GM19025 (cell line): ENCODE measurements around the gene BET1.
"Not testable (repeated sequence)": the region's sequence is repeated elsewhere in the genome, so short reads cannot be mapped to it uniquely, and the experiment has no call there.

Experiments
- ATAC-seq: cut with Tn5 transposase; IDR thresholded peaks from one replicate; pipeline ENCODE4 v1.9.1; 2021; ENCODE audit warnings: mild to moderate bottlenecking, low read depth, moderate library complexity; ENCODE audit not compliant: unreplicated experiment

Gene BET1, protein sequence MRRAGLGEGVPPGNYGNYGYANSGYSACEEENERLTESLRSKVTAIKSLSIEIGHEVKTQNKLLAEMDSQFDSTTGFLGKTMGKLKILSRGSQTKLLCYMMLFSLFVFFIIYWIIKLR

DNA sequence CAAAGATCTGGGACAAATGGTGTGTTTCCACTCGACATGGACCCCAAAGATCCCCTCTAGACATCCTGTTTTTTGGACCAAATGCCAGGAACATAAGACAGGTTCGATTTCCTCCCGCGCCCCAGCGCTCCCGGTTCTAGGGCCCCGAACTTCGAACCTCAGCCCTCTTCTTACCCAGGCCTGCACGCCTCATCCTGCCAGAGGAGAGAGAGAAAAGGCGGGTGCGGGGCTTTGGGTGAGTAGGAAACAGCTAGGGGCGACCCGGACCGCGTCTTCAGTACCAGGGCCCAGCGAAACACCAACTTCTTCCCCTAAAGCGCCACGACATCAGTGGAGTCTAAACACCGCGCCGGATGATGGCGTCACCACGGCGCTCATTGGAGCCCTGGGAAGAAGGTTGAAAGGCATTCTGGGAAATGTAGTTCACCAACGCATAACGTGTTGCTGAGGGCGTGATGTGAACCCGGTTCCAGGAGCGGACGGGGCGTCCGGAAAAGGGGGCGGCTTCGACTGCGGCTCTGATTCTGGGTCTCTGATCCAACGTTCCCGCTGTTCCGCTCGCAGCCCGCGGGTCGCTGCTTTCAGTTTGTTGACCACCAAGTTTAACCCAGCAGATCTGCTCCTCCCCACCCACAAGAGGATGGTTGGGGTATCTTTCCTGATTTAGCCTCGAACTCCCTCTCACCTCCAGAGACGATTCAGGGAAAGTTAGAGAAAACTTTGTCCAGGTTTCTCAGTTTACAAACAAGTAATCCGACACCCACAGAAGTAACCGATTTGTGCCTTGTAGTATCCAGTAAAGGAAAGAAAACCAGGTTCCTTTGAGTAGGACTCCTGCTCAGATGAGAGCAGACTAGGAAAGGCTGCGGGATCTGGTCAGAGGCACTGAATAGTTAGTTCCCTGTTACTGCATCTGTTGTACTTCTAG, at the start of gene BET1:
Gene BET1 (minus strand): TSS at position 332 of the 928 bp plus-strand sequence. CDS start 139 bp downstream, at position 193.
- ATAC-seq, result peak; percentile 91

DNA sequence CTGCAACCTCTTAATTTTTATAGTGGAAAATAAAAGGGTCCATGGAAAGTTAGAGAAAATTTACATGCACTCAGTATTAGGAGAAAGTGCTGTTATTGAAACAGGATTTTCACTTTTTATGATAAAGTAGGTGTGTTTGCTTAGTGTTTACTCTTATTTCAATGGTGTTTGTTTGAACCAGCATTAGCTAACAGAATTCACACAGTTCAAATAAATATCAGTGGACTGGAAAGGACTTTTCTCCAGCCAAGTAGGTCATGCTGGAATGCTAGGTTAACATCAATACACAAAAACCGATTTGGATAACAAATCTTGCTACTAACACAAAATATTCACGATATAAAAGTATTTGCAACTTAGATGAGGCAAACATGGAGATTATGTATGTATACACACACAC, 49.4 kb upstream of the BET1 start:
- no peak for ATAC-seq

DNA sequence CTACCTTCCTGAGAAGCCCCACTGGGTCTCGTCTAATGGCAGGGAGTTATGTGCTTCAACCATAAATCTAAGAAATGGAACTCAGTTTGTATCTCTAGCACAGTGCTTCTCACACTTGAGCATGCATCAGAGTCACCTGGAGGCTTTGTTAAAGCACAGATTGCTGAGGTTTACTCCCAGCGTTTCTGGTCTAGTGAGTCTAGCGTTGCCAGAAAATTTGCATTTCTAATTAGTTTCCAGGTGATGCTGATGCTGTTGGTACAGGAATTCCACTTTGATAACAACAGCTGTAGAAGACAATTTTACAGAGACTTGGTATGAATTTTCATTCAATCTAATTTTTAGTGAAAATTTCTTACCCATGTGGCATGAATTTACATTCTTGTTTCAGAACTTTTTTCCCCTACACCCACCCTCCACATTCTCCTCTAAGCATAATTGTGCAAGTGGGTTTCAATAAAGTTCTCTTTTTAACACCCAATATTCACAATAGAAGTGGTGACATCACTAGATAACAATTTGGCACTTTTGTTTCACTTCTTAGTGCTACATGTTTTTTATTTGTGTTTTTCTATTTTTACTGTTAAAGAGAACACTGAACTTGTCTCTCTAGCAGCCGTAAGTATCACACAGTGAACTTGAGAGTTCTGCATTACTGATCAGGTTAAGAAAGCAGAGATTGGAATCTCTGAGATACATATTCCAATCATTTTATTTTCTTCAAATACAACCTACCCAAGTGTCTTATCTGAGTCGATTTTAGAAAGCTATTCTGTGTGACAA, 48.4 kb upstream of the BET1 start:
- peak; percentile 38 for ATAC-seq

DNA sequence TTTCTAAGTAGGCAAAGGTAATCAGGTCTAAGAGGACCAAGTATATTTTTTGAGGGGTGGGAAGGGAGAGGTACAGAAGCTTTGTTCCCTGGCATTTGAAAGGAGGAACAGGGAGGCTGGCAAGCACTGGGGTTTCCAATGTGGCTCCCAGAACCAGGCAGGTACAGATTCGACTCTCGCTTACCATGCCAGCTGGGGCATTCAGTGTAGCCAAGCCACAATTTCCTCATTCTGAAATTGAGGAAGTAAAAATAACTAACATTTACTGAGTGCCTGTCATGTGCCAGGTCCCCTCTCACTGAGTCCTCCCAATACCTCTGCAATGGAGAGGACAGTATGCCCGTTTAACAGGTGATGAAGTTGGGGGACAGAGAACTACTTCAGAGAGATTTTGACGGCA, 45.9 kb upstream of the BET1 start:
- peak; percentile 80 for ATAC-seq

DNA sequence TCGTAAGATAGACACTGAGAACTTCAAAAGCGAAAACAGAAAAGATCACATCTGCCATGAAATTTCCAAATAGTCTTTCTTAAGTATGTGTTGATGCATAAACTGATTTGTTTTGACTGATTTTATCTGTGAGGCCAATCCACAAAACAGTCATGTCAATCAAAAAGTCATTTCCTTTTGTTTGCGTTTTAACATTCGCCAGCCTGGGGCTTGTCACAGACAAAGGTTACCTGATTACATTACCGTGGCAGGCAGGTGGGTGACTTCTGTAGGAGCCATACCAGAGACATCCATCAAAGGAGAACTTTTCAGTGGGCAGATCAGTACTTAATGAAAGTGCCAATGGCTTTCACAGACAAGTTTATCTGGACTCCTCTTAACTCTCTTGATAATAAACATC, 45.5 kb upstream of the BET1 start:
- peak; percentile 13 for ATAC-seq

DNA sequence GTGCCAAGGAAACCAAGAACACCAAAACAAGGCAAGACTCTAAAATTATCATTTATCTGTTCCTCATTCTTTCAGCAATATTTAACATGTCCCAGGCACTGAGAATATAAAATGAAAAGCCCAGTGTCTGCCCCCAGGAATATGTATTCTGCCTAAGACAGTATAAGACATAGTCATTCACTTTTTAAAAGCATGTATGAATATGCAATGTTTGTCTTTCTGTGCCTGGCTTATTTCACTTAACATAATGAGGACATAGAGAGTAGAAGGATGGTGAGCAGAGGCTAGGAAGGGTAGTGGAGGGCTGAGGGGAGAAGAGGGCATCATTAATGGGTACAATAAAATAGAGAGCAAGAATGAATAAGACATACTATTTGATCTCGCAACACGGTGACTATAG, 44.6 kb upstream of the BET1 start:
- no peak for ATAC-seq

DNA sequence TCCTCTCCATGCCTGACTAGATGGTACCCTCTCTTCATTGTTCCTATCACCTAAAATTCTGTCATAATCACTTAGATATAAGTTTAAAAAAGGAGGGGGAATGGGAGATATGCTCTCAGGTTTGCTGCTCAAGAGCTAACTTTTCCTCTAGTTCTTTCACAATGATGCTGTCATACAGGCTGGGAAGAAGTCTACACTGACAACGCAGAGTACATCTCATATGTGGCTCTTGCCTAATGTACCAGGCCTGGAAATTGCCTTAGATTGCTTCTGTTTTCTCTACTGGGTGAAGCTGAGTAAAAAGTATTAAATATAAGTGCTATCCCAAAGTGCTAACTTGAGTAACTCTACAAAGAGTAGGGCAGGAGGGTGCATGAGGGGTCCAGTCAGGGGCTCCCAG, 43.8 kb upstream of the BET1 start:
- no peak for ATAC-seq

DNA sequence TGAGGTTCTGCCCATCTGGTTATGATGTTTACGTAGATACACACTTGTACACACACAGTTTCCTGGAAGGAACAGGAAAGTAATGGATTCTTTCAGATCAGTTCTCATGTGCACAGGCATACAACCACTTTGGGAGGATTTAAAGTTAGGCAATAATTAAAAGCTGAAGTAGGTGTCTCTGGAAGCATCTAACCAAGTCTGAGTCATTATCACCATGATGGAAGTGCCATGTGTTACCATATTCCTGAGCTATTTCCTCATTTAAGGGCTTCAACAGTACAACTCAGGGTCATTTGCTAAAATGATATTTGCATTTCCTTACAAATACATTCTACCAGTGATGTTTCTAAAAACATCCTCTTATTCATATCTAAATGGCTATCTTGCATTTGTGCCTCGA, 41.4 kb upstream of the BET1 start:
- ATAC-seq, result no peak

DNA sequence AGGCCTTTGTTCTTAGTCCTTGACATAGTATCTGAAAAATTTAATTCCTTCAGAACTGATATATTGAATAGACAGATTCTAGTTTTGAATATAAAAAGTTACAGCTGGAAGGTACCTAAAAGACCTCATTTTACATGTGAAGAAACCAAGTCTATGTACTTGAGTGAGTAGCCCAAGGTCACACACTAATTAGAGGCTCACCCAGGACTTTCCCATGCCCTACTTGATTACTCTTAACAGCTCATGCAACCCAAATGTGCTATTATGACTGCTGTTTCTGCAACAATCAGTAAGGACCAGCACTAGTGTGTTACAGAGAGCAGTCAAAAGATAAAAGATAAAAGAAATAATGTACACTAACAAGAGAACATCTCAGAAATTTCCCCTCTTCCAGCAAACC, 40.7 kb upstream of the BET1 start:
- ATAC-seq, result peak; percentile 39

DNA sequence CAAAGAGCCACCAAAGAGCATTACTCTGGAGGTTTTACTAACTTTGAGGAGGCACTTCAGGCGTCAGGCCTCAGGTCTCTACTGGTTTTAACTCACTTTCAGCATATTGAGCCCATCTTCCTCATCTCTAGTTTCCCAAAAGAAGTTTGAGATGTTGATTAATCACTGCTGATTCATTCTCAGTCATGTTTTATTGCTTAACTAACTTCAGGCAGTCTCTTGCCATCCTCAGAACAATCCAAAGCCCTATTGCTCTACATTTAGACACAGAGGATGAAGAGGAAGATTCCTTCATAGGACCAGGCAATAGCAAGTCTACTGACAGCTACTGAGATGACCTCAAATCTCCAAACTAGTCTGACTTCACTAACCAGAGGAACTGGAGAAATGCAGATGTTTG, 39.1 kb upstream of the BET1 start:
- no peak for ATAC-seq

DNA sequence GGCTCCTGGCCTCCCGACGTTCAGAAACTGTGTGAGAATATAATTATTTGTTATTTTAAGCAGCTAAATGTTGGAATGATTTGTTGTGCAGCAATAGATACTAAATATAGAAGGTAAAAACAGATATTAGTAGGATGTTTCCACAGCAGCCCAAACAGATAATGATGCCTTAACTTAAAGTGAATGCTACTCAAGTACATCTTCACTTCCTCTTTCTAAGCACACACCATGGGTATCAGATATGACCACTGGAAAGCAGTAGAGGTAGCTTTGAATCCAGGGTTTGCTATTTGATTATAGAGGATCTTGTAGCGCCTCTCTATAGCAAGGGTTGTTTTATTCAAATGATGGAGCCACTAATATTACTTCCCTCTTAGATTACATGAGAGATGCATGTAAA, 38.2 kb upstream of the BET1 start:
- peak; percentile 75 for ATAC-seq

DNA sequence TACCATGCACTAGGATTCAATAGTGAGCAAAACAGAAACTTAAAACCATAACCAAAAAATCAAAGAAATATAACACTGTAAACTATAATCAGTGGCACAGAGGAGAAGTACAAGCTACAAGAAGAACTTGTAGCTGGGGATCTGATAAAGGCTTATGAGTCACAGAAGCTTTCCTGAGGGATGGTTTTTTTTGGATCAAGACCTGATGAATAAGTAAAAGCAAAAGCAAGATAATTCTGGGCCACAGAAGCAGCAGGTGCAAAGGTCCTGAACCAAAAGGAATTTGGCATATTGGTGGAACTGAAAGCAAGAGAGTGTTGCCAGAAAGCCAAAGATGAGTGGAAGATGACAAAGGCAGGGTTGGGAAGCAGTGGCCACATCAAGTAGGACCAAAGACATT, 37.4 kb upstream of the BET1 start:
- no peak for ATAC-seq

DNA sequence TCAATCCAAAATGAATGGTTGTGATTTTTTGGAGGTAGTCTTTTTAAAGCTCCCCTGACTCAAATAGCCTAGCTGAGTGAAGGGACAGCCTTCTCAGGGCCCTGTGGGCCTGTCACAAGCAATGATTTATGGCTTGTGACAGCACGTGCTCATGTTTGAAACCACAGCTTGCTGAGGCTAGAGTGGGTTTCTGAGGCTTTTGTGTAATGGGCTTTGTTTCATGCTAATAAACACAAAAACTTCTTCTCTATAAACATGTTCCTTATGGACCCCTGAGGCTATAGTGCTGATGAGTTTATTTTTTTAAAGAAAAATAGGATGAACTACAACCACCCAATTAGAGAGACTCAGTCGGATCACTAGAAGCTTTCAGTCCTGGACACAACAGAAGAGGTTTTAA, 36.1 kb upstream of the BET1 start:
- no peak for ATAC-seq

DNA sequence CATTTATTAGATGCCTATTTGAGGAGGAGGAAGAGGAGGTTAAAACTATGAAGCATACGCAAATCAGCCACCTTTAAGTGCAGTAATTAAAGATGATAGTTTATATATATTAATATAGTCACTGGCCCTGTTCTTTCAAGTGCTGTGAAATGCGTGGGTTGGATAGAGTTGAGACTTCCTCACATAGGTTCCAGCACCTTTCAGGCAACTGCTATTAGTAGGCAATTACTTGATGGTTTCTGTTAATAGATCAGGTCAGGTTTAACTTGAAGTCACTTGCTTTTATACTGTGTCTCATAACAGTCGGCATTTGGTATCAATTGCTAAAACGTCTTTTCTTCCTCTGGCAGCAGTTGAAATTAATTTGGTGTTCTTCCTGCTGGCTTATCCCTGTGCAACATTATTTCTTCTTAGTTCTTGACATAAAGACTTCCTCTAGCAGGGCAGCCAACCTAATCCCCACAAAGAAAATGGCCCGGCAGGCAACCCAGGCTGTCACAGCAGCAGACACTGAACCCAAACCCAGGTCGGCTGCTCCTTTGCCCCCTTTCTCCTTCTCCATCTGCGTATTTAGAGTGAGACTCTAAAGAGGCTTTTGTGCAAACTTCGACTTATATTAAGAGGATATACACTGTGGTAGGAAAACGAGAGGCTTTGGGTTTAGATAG, 35.3 kb upstream of the BET1 start:
- no peak for ATAC-seq

DNA sequence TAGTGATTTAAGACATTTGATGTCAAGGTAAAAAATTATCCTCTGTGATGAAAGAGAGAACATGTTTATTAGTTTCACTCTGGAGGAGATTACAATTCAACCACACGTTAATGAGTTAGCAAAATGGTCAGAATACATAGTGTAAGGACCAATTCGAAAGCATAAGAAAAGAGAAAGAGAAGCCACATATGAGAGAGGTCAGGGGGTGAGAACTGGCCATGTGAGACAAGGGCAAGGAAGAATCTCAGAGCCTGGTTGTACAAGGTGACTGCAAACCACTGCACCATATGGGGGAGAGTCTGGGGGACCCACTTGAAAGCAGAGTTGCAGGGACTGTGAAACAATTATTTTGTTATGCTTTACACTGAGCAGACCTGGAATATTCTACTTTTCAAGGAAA, 27.7 kb upstream of the BET1 start:
- ATAC-seq, result peak; percentile 66

DNA sequence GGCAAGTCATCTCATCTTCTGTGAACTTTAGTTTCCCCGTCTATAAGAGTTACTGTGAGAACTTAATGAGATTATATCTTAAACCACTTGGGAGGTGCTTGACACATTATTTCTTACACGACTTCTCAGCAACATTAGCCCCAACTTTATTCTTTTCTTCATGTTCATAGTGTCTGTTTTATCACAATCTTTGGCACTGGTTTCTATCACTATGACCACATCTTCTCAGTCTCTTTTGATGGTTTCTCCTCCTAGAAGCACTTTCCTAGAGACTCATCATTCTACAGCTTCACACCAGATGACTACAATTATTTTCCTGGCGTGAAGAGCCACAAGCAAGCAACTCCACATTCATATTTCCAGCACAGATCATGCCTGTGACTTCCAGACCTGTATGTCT, 26.5 kb upstream of the BET1 start:
- no peak for ATAC-seq

DNA sequence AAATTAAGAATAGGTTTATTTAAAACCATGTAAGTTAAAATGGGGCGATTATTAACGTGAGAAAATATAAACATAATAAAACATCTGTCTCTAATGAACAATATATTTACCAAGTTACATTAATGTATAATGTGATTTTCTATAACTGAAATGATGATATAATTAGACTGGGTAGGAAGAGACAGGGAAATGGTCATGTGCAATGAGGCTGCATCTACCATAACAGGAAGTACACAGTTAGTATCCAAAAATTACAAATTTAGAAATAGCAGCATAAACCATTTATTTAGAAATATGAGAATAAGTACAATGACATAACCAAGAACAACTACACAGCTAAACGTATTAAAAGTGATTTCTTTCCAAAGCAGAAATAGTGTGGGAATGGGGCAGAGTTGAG, 25.8 kb upstream of the BET1 start:
- ATAC-seq, result no peak

DNA sequence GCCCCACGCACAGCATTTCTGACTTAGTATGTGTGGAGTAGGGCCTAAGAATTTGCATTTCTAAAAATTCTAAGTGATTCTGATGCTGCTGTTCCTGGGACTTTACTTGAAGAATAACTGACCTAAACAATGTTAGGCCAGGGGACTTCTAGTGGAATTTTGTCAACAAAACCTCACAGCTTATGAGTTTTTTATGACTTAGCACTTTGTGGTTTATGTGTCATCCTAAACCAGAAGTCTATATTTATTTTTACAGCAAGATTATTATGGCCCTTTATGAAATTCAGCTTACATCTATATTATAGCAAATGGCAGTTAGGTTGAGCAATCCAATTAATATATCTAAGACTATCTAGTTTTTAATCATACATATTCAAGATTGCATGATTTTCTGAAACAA, 24.6 kb upstream of the BET1 start:
- ATAC-seq, result no peak

DNA sequence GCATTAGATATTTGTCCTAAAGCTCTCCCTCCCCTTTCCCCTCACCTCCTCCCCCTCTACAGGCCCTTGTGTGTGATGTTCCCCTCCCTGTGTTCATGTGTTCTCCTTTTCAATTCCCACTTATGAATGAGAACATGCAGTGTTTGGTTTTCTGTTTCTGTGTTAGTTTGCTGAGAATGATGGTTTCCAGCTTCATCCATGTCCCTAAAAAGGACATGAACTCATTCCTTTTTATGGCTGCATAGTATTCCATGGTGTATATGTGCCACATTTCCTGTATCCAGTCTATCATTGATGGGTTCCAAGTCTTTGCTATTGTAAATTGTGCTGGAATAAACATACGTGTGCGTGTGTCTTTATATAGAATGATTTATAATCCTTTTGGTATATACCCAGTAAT, 22.5 kb upstream of the BET1 start:
- not testable (repeated sequence) for ATAC-seq

DNA sequence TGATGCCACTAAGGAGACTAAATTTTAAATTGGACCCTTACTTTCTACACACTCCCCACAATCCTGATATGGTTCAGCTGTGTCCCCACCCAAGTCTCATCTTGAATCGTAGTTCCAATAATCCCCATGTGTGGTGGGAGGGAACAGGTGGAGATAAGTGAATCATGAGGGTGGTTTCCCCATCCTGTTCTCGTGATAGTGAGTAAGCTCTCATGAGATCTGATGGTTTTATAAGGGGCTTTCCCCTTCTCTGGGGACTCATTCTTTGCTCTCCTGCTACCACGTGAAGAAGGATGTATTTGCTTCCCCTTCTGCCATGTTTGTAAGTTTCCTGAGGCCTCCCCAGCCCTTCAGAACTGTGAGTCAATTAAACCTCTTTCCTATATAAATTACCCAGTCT, 18.4 kb upstream of the BET1 start:
- ATAC-seq, result no peak

DNA sequence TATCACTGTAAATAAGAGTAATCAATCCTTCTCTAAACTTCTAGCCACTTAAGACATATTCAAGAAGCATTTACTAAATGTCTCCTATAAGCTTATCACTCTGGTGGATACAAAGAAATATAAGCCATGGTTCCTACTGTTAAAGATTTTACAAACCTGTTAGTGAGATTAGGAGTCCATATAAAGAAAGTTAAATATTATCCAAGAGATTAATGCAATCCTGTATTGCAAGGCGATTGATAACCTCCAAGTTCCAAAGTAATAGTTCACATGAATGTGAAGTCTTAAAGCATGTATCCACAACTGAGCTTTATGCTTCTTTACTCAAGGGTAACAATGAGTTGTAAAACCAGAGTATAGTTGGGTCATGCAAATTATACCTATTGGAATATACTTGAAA, 12.6 kb upstream of the BET1 start:
- ATAC-seq, result no peak
